HL-60 (cell line): Measurements from ENCODE around the gene FBN1.

Experiments used
- DNase-seq, 2 experiments: peaks; one replicate each; pipeline ENCODE4 v3.0.0-alpha.2; 2010 to 2020; ENCODE audit warnings: low read depth in 1 of 2, low spot score in 1 of 2
- H3K27ac ChIP-seq: fragments of 250-450 bp; sonication (Bioruptor Pico); replicated peaks from 2 replicates; pipeline ENCODE4 v1.5.1; 2020; ENCODE audit warnings: mild to moderate bottlenecking, moderate library complexity
- H3K27me3 ChIP-seq: fragments of 250-450 bp; sonication (Bioruptor Pico); 2 replicates; pipeline ENCODE4 v1.5.1; 2021; ENCODE audit warnings: mild to moderate bottlenecking, moderate library complexity; ENCODE audit not compliant: insufficient read depth, poor library complexity, severe bottlenecking
- H3K4me3 ChIP-seq: replicated peaks from 2 replicates; pipeline ENCODE4 v1.5.1; 2011; ENCODE audit warnings: mild to moderate bottlenecking, control low read depth, low read length; ENCODE audit not compliant: insufficient read depth
- CTCF ChIP-seq: IDR thresholded peaks from one replicate; pipeline ENCODE4 v1.5.1; 2011; ENCODE audit warnings: low read length, control low read depth, inconsistent platforms; ENCODE audit not compliant: insufficient read depth
- GABPA ChIP-seq: IDR thresholded peaks from 2 replicates; pipeline ENCODE4 v1.6.1; 2012; ENCODE audit warnings: low read depth
- POLR2AphosphoS5 ChIP-seq: IDR thresholded peaks from 2 replicates; pipeline ENCODE4 v1.6.1; 2012; ENCODE audit warnings: low read depth
- REST ChIP-seq: IDR thresholded peaks from 2 replicates; pipeline ENCODE4 v1.6.1; 2012; ENCODE audit warnings: low read depth; ENCODE audit not compliant: insufficient replicate concordance
- SPI1 ChIP-seq: IDR thresholded peaks from 2 replicates; pipeline ENCODE4 v1.6.1; 2012; ENCODE audit warnings: low read depth, mild to moderate bottlenecking, borderline replicate concordance

The FBN1 gene

GRCh38 chr15:48614051-48614450 lies 31.5 kb downstream of the FBN1 start:
- Histone ChIP-seq H3K4me3 (no peak overlapping the region), H3K27me3 (no peaks in the 10 kb centered on the region), H3K27ac (no peak overlapping the region)
- TF ChIP-seq SPI1 (no peak), GABPA (no peak), POLR2AphosphoS5 (no peak), CTCF (no peak), REST (no peak)
- no peak for DNase-seq

- Histone ChIP-seq H3K4me3 (no peak overlapping the region), H3K27me3 (no peaks in the 10 kb centered on the region), H3K27ac (no peak overlapping the region)
- TF ChIP-seq POLR2AphosphoS5 (no peak), CTCF (no peak), REST (no peak), SPI1 (no peak), GABPA (no peak)
- DNase-seq, result no peak
These were observed 36.0 kb downstream of the FBN1 start for GRCh38 chr15:48609486-48609885.

- TF ChIP-seq CTCF (no peak), POLR2AphosphoS5 (no peak)
- no peak overlapping the region for H3K4me3 ChIP-seq
- no peaks in the 10 kb centered on the region for H3K27me3 ChIP-seq
- H3K27ac ChIP-seq, result no peak overlapping the region
- DNase-seq, result no peak
These were observed 37.7 kb downstream of the FBN1 start for GRCh38 chr15:48607846-48608245.

- Histone ChIP-seq H3K27me3 (peaks cover 3% of the 10 kb centered on the region), H3K27ac (no peak overlapping the region), H3K4me3 (no peak overlapping the region)
- TF ChIP-seq REST (no peak), POLR2AphosphoS5 (no peak), CTCF (no peak), SPI1 (no peak)
- DNase-seq, result no peak
These were observed 40.9 kb downstream of the FBN1 start for GRCh38 chr15:48604567-48604966.
